Left cardiac atrium (tissue), 4 donors: Measurements from ENCODE around the gene DNAJC8. TPM values are rescaled to one million over a fixed set of nuclear protein-coding genes. Genes with fewer than 3 reads are reported as not detected.

Source experiments
- ATAC-seq, 2 donors: fragments of 200-7000 bp; cut with Tn5 transposase; one replicate each; pipeline ENCODE4 v1.9.1; 2020; ENCODE audit warnings: mild to moderate bottlenecking in 2 of 2, moderate library complexity in 2 of 2
- DNase-seq: peaks from one replicate; pipeline ENCODE4 v3.0.0-alpha.2; 2020
- intact Hi-C, 2 donors: fragments of 100-400 bp; cut with DNase I; formaldehyde crosslinking; loops; one replicate each; pipeline versions ENCODE4 v1.14.1 to v1.15.1; 2022 to 2023
- long read RNA-seq: library from polyadenylated mRNA; unstranded; transcript quantifications from one replicate; pipeline ENCODE4 v2.0.0, GENCODE V29; 2021
- total RNA-seq, 2 donors: library from RNA; stranded (reverse); fragmentation: NEBNext Ultra II Directional; extraction: Animal tissue kit (Norgen Biotek cat#: 25700); gene quantifications; one replicate each; pipeline ENCODE4 v1.2.1, GENCODE V29; 2021
- donor health status: DM: no; HTN: yes; CAD: no.
- donor health status: DM: no; HTN: yes; CAD: no; lungs with severe emphysema.
- donor health status: DM: yes; HTN: yes; CAD: no.
- donor health status: Dilated cardiomyopathy.

The DNAJC8 gene
- 10 to 100 TPM; 59.6 to 62.1 TPM for total RNA-seq
- long read RNA-seq, transcript DNAJC8-201 (9 exons, 1,759 nt) = major isoform, 87 of 91 reads
- long read RNA-seq, partial matches to known transcripts = 0 of 91 reads
- long read RNA-seq, other reads (novel, unspliced or antisense) = 2 of 91 reads

DNA sequence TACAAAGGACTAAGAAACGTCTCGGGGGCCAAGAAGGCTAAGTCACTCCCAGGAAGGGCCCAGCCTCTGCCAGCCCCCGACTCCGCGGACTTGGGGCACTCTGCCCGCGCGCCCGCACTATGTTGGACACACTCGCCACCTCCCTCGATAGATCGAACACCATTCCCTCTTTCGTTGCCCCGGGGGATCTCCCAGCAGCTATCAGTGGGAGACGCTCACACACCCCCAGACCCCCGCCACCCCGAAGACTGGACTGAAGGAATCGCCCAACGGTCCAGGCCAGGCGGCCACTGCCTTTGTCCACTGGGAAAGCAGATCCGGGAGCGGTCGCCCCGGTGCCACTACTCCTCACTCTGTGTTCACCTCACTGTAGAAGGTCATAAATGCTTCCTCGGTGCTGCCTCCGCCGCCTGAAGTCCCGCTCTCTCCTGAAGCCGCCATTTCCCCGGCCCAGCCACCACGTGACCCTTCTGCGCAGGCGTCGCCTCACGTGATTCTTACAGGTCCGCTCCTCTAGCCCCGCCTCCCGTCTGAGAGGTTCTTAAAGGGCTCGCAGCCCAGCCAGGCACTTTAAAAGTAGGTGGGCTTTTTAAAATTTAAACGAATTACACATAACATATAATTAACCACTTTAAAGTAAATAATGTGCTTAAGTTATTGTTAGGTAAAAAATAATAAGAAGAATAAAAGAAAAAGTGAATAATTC, at the start of gene DNAJC8:
Gene DNAJC8, minus strand, starts transcription at position 472 of the 706 bp plus-strand sequence. Its CDS starts 31 bp downstream, at position 441.
- peak; percentile 97 for DNase-seq
- ATAC-seq = peak; percentile 78 to 81
- intact Hi-C loops = no loop called here

DNA sequence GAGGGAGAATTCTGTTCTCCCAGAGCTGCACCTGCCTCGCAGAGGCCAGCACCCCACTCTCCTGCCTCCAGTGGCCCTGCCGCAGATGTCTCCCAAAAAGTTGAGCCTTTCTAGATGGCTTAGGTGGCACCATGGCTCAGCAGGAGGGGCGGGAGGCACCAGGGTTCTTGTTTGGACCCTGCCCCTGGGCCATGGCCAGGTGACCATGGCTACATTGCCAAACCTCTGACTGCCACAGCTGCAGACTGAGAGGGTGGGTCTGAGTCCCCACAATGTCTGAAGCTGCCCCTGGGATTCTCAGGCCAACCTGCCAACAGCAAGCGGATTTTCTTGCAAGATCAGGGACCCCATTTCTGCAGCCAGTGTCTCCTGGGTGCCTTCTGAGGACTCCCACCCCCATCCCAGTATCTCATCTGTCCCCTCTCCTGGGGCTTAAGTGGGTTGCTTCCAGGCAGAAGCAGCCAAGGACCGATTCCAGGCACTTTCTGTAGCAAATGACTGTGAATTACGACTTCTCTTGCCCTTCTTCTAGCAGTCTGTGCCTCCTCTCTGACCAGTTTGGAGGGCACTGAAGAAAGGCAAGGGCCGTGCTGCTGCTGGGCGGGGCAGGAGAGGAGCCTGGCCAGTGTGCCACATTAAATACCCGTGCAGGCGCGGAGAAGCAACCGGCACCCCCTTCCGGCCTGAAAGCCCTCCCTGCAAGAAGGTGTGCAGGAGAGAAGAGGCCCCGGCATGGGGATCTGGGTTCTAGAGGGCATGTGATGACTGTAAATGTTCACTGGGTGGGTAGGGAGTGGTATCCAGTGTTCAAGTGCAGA, 49.0 kb upstream of the DNAJC8 start:
- DNase-seq = no peak
- intact Hi-C loops = no loop called here
- no peak for ATAC-seq

- ATAC-seq = peak; percentile 42 to 62
- no peak for DNase-seq
- intact Hi-C loops = no loop called here
Observed at GRCh38 chr1:28280977-28281381, 48.1 kb upstream of the DNAJC8 start.

DNA sequence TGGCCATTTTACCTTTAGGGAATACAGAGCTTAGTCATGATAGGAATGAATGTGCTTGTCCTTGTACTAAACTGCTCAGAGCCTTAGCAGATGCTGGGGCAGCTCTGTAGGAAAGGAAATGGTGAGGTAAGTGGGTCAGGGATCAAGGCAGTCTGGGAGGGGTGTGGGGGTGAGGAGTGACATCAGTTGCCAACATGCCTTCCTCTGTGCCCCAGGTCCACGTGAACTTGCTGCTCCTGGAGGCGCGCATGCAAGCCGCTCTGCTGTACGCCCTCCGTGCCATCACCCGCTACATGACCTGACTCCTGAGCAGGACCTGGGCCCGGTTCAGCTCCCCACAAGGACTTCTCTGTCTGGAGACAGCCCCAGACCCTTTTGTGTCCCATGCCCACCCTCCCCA, 47.7 kb upstream of the DNAJC8 start:
- intact Hi-C loops = no loop called here
- DNase-seq (no peak), ATAC-seq (peak; percentile 8 to 72)

- intact Hi-C loops = no loop called here
- no peak for ATAC-seq
- DNase-seq = no peak
Observed at GRCh38 chr1:28279721-28280120, 46.9 kb upstream of the DNAJC8 start.

DNA sequence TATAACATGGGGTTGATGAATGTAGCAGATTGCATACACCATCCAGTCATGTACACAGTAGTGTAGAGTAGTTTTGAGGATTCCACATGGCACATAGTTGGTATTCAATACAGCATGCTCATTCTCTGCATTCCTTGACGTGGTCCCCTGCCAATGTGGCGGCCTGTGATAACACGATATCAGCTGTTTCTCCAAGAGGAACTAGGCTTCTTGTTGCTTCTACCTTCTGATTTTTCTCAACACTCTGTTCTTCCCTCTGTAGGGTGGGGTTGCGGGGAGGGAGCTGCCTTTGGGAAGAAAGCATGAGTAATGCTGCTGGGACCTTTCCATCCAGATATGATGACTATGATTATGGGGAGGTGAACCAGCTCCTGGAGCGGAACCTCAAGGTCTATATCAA, 45.9 kb upstream of the DNAJC8 start:
- intact Hi-C loops = no loop called here
- ATAC-seq = no peak
- no peak for DNase-seq

DNA sequence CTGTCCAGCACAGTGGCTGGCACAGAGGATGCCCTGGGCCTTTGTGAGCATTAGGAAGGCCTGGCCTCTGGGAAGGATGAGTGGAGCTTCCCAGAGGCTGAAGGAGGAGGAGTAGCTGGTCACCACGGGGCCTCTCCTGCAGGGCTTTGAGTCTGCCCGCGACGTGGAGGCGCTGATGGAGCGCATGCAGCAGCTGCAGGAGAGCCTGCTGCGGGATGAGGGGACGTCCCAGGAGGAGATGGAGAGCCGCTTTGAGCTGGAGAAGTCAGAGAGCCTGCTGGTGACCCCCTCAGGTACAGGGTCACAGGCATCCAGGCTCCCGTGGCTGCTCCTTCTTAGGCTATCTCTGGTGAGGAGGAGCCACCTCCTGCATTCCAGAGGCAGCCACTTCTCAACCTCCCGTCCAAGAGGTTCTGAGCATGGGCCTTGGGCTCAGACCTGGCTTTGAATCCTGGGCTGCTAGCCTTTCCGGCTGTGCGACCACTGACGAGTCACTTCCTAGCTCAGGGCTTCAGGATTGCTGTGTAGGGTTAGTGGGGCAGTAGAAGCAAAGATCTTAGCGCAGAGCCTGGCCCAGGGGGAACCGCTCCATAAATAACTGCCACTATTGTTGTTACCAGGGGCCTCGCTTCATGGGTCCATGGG, 40.5 kb upstream of the DNAJC8 start:
- ATAC-seq = no peak
- no peak for DNase-seq
- intact Hi-C loops = no loop called here

DNA sequence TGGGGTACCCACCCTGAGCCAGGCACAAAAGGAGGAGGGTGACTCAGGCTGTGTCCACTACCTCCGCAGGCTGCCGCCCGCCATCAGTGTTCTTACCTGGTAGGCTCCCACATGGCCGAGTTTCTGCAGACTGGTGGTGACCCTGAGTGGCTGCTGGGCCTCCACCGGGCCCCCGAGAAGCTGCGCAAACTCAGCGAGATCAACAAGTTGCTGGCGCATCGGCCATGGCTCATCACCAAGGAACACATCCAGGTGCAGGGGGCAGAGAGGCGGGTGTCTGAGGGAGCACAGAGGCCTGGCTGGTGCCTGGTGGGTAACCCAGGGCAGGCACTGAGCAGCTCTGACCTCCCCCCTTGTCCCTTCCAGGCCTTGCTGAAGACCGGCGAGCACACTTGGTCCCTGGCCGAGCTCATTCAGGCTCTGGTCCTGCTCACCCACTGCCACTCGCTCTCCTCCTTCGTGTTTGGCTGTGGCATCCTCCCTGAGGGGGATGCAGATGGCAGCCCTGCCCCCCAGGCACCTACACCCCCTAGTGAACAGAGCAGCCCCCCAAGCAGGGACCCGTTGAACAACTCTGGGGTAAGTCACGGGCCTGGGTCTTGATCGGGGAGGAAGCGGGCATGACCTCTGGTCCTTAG, 39.5 kb upstream of the DNAJC8 start:
- ATAC-seq = no peak
- intact Hi-C loops = no loop called here
- DNase-seq = no peak

DNA sequence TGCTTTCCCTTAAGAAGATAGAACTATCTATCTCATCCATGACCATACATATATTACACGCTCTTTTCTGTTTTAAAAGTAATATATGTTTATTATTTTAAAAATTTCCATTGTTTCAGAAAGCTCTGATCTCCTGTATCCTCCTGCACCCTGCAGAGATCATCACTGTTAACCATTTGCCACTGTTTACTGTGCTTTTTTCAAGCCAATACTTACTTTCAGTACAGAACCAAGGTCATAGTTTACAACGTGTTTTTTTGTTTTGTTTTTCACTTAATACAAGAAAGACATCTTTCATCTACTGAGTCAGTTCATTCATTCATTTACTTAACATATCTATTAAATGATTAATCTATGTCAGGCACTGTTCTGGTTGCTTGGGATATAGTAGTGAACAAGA, 36.7 kb upstream of the DNAJC8 start:
- DNase-seq = no peak
- ATAC-seq = no peak
- intact Hi-C loops = loop anchor here in 1 of 2 donors (10.0 kb wide), 1 partner anchor 45 kb away; no protein-coding TSS in a partner anchor

- ATAC-seq = peak in 1 of 2 donors; percentile 46
- no peak for DNase-seq
- intact Hi-C loops = loop anchor here in 1 of 2 donors (10.0 kb wide), 1 partner anchor 47 kb away; no protein-coding TSS in a partner anchor
Observed at GRCh38 chr1:28267633-28268032, 34.8 kb upstream of the DNAJC8 start.

DNA sequence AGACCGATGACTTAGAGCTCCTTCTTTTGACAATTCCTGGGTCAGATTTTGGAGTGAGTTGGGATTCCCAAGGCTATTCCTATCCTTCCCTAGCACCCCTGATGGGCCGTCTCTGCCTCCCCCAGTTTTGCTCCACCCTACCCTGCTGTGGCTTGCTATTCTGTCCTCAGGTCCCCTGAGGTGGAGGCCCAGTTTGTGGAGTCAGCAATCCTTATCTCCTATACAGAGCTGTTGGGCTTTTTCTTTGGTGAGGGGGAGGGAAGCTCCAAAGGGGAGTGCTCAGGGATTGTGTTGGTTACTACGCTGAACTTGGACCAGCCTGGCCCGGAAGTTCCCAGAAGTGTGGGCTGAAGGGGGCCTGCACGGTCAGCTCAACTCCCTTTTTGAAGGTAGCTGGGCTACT, 34.1 kb upstream of the DNAJC8 start:
- peak; percentile 55 to 60 for ATAC-seq
- intact Hi-C loops = loop anchor here in 1 of 2 donors (10.0 kb wide), 1 partner anchor 48 kb away; no protein-coding TSS in a partner anchor
- DNase-seq = no peak

DNA sequence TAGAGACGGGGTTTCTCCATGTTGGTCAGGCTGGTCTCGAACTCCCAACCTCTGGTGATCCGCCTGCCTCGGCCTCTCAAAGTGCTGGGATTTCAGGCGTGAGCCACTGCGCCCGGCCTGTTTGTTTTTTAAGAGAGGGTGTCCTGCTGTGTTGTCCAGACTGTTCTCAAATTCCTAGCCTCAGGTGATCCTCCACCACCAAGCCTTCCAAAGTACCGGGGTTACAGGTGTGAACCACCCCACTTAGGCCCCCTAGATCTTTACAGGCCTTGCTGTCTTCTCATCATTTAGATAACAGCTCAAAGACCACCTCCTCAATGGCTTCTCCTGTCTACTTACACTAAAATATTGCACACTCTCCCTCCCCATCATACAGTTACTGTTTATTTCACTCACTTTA, 32.7 kb upstream of the DNAJC8 start:
- ATAC-seq (no peak), DNase-seq (no peak)
- intact Hi-C loops = loop anchor here in 1 of 2 donors (10.0 kb wide), 1 partner anchor 49 kb away; no protein-coding TSS in a partner anchor

DNA sequence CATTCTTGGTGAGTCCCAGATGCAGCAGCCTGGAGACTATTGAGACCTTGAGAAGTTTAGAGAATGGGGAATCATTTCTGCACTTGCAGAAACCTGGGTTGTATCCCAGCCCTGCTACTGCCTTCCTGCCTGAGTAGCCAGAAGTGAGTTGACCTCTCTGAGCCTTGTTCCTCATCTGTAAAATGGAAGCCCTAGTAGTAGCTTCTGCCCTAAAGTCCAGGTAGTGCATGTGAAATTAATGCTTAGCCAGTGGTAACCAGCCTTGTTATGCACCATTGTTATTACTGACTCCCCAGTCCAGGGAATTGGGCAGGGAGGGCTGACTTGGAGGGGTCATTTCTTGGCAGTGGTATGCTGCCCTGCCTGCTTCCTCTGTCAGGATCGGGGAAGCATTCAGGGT, 32.1 kb upstream of the DNAJC8 start:
- ATAC-seq = no peak
- no peak for DNase-seq
- intact Hi-C loops = loop anchor here in 1 of 2 donors (10.0 kb wide), 1 partner anchor 50 kb away; no protein-coding TSS in a partner anchor

GRCh38 chr1:28260803-28261174, 28.0 kb upstream of the DNAJC8 start:
- DNase-seq (no peak), ATAC-seq (no peak)
- intact Hi-C loops = loop anchor here in 1 of 2 donors (10.0 kb wide), 1 partner anchor 54 kb away; no protein-coding TSS in a partner anchor

GRCh38 chr1:28259934-28260802, 27.3 kb upstream of the DNAJC8 start:
- intact Hi-C loops = loop anchor here in 1 of 2 donors (10.0 kb wide), 1 partner anchor 55 kb away; no protein-coding TSS in a partner anchor
- ATAC-seq = peak; percentile 75 to 84
- peak; percentile 82 for DNase-seq

GRCh38 chr1:28259252-28259933, 26.6 kb upstream of the DNAJC8 start, which contains the start of gene SESN2:
SESN2 (plus strand) TSS chr1:28259518; CDS start chr1:28259848, 330 bp downstream.
- peak; percentile 100 for DNase-seq
- peak; percentile 96 to 97 for ATAC-seq
- intact Hi-C loops = no loop called here

DNA sequence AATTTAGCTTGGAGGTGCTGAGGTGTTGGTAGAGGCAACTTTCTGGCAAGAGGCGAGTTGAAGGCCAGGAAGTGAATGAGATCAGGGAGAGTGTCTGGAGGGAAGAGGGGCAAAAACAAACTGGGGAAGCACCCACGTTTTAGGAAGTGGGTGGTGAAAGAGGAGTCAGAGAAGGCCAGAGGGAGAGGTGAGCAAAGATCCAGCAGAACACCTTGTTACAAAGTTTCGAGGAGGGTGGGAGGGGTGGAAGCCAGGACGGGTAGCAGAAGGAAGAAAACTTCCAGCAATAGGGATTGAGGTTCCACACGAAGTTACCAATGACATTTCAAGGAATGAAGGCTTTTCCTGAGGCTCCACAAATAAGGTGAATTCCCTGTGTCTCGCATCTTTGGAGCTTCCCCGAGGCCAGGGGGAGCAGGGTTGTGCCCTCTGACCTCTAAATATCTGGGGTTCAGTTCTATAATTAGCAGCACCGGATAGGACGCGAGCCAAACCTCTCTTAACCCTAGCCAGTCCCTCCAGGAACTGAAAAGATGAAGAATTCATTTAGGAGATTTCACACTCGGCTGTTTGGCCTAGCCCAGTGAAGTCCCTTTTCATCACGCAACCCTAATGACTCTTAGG, 25.9 kb upstream of the DNAJC8 start:
- intact Hi-C loops = no loop called here
- ATAC-seq (no peak), DNase-seq (no peak)
